ENCODE results near the gene TOR4A. TPM values are rescaled to one million over a fixed set of nuclear protein-coding genes. Genes with fewer than 3 reads are reported as not detected.

The TOR4A gene
- total and polyA plus RNA-seq, 2 experiments from 2014 or later = 2.0 to 19.0 TPM

GRCh38 chr9:137251194-137251461 lies 26.4 kb upstream of the TOR4A start, which contains the start of gene STPG3:
TSS of gene STPG3 (plus strand) at chr9:137251286. CDS start at chr9:137251287, 1 bp downstream.
- H3K36me3 ChIP-seq (ENCODE audit: insufficient read depth) = no peaks in the 10 kb centered on the region
- H3K4me2 ChIP-seq = no peak within 1 kb of the TSS
- TF ChIP-seq, protein P1, sequence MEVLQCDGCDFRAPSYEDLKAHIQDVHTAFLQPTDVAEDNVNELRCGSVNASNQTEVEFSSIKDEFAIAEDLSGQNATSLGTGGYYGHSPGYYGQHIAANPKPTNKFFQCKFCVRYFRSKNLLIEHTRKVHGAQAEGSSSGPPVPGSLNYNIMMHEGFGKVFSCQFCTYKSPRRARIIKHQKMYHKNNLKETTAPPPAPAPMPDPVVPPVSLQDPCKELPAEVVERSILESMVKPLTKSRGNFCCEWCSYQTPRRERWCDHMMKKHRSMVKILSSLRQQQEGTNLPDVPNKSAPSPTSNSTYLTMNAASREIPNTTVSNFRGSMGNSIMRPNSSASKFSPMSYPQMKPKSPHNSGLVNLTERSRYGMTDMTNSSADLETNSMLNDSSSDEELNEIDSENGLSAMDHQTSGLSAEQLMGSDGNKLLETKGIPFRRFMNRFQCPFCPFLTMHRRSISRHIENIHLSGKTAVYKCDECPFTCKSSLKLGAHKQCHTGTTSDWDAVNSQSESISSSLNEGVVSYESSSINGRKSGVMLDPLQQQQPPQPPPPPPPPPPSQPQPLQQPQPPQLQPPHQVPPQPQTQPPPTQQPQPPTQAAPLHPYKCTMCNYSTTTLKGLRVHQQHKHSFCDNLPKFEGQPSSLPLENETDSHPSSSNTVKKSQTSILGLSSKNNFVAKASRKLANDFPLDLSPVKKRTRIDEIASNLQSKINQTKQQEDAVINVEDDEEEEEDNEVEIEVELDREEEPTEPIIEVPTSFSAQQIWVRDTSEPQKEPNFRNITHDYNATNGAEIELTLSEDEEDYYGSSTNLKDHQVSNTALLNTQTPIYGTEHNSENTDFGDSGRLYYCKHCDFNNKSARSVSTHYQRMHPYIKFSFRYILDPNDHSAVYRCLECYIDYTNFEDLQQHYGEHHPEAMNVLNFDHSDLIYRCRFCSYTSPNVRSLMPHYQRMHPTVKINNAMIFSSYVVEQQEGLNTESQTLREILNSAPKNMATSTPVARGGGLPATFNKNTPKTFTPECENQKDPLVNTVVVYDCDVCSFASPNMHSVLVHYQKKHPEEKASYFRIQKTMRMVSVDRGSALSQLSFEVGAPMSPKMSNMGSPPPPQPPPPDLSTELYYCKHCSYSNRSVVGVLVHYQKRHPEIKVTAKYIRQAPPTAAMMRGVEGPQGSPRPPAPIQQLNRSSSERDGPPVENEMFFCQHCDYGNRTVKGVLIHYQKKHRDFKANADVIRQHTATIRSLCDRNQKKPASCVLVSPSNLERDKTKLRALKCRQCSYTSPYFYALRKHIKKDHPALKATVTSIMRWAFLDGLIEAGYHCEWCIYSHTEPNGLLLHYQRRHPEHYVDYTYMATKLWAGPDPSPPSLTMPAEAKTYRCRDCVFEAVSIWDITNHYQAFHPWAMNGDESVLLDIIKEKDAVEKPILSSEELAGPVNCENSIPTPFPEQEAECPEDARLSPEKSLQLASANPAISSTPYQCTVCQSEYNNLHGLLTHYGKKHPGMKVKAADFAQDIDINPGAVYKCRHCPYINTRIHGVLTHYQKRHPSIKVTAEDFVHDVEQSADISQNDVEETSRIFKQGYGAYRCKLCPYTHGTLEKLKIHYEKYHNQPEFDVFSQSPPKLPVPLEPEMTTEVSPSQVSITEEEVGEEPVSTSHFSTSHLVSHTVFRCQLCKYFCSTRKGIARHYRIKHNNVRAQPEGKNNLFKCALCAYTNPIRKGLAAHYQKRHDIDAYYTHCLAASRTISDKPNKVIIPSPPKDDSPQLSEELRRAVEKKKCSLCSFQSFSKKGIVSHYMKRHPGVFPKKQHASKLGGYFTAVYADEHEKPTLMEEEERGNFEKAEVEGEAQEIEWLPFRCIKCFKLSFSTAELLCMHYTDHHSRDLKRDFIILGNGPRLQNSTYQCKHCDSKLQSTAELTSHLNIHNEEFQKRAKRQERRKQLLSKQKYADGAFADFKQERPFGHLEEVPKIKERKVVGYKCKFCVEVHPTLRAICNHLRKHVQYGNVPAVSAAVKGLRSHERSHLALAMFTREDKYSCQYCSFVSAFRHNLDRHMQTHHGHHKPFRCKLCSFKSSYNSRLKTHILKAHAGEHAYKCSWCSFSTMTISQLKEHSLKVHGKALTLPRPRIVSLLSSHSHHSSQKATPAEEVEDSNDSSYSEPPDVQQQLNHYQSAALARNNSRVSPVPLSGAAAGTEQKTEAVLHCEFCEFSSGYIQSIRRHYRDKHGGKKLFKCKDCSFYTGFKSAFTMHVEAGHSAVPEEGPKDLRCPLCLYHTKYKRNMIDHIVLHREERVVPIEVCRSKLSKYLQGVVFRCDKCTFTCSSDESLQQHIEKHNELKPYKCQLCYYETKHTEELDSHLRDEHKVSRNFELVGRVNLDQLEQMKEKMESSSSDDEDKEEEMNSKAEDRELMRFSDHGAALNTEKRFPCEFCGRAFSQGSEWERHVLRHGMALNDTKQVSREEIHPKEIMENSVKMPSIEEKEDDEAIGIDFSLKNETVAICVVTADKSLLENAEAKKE (CRISPR knock-in tag; IDR thresholded peaks at IDR 0.05) = no peak
- TF ChIP-seq ZNF114 (CRISPR knock-in tag; IDR thresholded peaks at IDR 0.05) (no peak), JUNB (IDR thresholded peaks at IDR 0.05; ENCODE audit: unreplicated experiment) (no peak), CREB1 (CRISPR knock-in tag; IDR thresholded peaks at IDR 0.05; ENCODE audit: low read depth) (no peak), STAT1 (IDR thresholded peaks at IDR 0.05; ENCODE audit: unreplicated experiment) (no peak), POLR2AphosphoS5 (IDR thresholded peaks at IDR 0.05; ENCODE audit: low read depth) (no peak), ETS1 (IDR thresholded peaks at IDR 0.05) (no peak), ZNF331 (CRISPR knock-in tag; IDR thresholded peaks at IDR 0.05; ENCODE audit: low read depth) (no peak)
- TF ChIP-seq, protein P2, sequence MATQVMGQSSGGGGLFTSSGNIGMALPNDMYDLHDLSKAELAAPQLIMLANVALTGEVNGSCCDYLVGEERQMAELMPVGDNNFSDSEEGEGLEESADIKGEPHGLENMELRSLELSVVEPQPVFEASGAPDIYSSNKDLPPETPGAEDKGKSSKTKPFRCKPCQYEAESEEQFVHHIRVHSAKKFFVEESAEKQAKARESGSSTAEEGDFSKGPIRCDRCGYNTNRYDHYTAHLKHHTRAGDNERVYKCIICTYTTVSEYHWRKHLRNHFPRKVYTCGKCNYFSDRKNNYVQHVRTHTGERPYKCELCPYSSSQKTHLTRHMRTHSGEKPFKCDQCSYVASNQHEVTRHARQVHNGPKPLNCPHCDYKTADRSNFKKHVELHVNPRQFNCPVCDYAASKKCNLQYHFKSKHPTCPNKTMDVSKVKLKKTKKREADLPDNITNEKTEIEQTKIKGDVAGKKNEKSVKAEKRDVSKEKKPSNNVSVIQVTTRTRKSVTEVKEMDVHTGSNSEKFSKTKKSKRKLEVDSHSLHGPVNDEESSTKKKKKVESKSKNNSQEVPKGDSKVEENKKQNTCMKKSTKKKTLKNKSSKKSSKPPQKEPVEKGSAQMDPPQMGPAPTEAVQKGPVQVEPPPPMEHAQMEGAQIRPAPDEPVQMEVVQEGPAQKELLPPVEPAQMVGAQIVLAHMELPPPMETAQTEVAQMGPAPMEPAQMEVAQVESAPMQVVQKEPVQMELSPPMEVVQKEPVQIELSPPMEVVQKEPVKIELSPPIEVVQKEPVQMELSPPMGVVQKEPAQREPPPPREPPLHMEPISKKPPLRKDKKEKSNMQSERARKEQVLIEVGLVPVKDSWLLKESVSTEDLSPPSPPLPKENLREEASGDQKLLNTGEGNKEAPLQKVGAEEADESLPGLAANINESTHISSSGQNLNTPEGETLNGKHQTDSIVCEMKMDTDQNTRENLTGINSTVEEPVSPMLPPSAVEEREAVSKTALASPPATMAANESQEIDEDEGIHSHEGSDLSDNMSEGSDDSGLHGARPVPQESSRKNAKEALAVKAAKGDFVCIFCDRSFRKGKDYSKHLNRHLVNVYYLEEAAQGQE (IDR thresholded peaks at IDR 0.05; ENCODE audit: unreplicated experiment) = no peak
- H3K27me3 Mint-ChIP-seq (ENCODE audit: insufficient read depth, low read depth, poor library complexity) = peaks cover 17% of the 10 kb centered on the region
- peaks cover 7% of the 10 kb centered on the region for H3K79me2 ChIP-seq (replicated peaks; ENCODE audit: insufficient read depth)
- H3K36me3 Mint-ChIP-seq (ENCODE audit: low read depth) = no peaks in the 10 kb centered on the region
- no peaks in the 10 kb centered on the region for H3K9me2 ChIP-seq (ENCODE audit: insufficient read depth)
- no peak within 1 kb of the TSS for H2AFZ ChIP-seq
- H3K9me3 Mint-ChIP-seq = no peaks in the 10 kb centered on the region
- peaks cover 4% of the 10 kb centered on the region; the same call in 1 of the 2 replicates for H3K27me3 ChIP-seq (ENCODE audit: insufficient read depth)
- DNase-seq (ENCODE audit: low spot score) (no peak), ATAC-seq (no peak)
- H3K4me3 Mint-ChIP-seq = no peak within 1 kb of the TSS
- H3K4me1 ChIP-seq (ENCODE audit: insufficient read depth) = peaks cover 11% of the 10 kb centered on the region; the same call in 1 of the 2 replicates
- no peaks in the 10 kb centered on the region; the same call in 1 of the 2 replicates for H4K20me1 ChIP-seq (replicated peaks; ENCODE audit: insufficient read depth)
- peaks cover 5% of the 10 kb centered on the region for H3F3A ChIP-seq (replicated peaks; ENCODE audit: low read depth)
- no peak within 1 kb of the TSS for H3K4me3 ChIP-seq
- H3K27ac Mint-ChIP-seq = no peak within 1 kb of the TSS
- no peak within 1 kb of the TSS for H3K27ac ChIP-seq (ENCODE audit: low read depth)
- H3K4me1 Mint-ChIP-seq = peaks cover 11% of the 10 kb centered on the region

Measured in GM23338 (cell line).